HFF-Myc (cell line): Measurements from ENCODE around the gene SLC6A7.

Source experiments
- DNase-seq: peaks from one replicate; pipeline ENCODE4 v3.0.0-alpha.2; 2011; ENCODE audit warnings: low read depth; ENCODE audit errors: extremely low read depth
- H3K4me3 ChIP-seq: replicated peaks from 2 replicates; pipeline ENCODE4 v1.5.1; 2011; ENCODE audit warnings: low read depth, mild to moderate bottlenecking, control low read depth, low read length
- CTCF ChIP-seq: IDR thresholded peaks from 2 replicates; pipeline ENCODE4 v1.5.1; 2012; ENCODE audit warnings: mild to moderate bottlenecking, low read depth, low read length, control low read depth; ENCODE audit errors: missing control alignments

SLC6A7 gene

GRCh38 chr5:150189728-150190502 is at the start of gene SLC6A7:
TSS of gene SLC6A7 (plus strand) at chr5:150190062. CDS start at chr5:150190328, 266 bp downstream.
- no peak within 1 kb of the TSS for H3K4me3 ChIP-seq
- no peak for DNase-seq
- TF ChIP-seq CTCF = no peak

GRCh38 chr5:150140830-150141229 is 49.0 kb upstream of the SLC6A7 start:
- no peak for DNase-seq
- no peak overlapping the region for H3K4me3 ChIP-seq
- TF ChIP-seq CTCF = no peak

GRCh38 chr5:150141544-150142184 is 48.2 kb upstream of the SLC6A7 start:
- no peak for DNase-seq
- TF ChIP-seq CTCF = no peak
- no peak overlapping the region for H3K4me3 ChIP-seq

GRCh38 chr5:150142185-150142958 is 47.5 kb upstream of the SLC6A7 start:
- no peak for TF ChIP-seq CTCF
- DNase-seq = no peak
- no peak overlapping the region for H3K4me3 ChIP-seq

- no peak for DNase-seq
- TF ChIP-seq CTCF = no peak
- H3K4me3 ChIP-seq = no peak overlapping the region
Measured at GRCh38 chr5:150142959-150143349, 46.9 kb upstream of the SLC6A7 start.

- H3K4me3 ChIP-seq = peak overlapping the region; percentile 13; the same call in 1 of the 2 replicates
- no peak for DNase-seq
- no peak for TF ChIP-seq CTCF
Measured at GRCh38 chr5:150143350-150144245, 46.3 kb upstream of the SLC6A7 start.
